ENCODE data around the gene EXOC1. TPM values are rescaled to one million over a fixed set of nuclear protein-coding genes. Genes with fewer than 3 reads are reported as not detected.
"Not testable (repeated sequence)": the region's sequence is repeated elsewhere in the genome, so short reads cannot be mapped to it uniquely, and the experiment has no call there.

EXOC1 gene
- total and polyA plus RNA-seq, 3 donors from 2014 or later: 29.4 to 46.4 (median 40.4) TPM

GRCh38 chr4:55933611-55934010 is 80.2 kb downstream of the EXOC1 start:
- no peak for TF ChIP-seq POLR2A (IDR thresholded peaks at IDR 0.05)
- TF ChIP-seq, protein P1, sequence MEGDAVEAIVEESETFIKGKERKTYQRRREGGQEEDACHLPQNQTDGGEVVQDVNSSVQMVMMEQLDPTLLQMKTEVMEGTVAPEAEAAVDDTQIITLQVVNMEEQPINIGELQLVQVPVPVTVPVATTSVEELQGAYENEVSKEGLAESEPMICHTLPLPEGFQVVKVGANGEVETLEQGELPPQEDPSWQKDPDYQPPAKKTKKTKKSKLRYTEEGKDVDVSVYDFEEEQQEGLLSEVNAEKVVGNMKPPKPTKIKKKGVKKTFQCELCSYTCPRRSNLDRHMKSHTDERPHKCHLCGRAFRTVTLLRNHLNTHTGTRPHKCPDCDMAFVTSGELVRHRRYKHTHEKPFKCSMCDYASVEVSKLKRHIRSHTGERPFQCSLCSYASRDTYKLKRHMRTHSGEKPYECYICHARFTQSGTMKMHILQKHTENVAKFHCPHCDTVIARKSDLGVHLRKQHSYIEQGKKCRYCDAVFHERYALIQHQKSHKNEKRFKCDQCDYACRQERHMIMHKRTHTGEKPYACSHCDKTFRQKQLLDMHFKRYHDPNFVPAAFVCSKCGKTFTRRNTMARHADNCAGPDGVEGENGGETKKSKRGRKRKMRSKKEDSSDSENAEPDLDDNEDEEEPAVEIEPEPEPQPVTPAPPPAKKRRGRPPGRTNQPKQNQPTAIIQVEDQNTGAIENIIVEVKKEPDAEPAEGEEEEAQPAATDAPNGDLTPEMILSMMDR (IDR thresholded peaks at IDR 0.05): no peak
- 35 to 58% methylated on average over 2 of the region's 2 CpGs for WGBS, 2 donors
- Histone ChIP-seq H3K4me3 (no peak overlapping the region), H3K27ac (no peak overlapping the region), H3K36me3 (ENCODE audit: low read depth, missing control alignments) (no peaks in the 10 kb centered on the region), H3K4me1 (no peaks in the 10 kb centered on the region), H3K27me3 (no peaks in the 10 kb centered on the region), H3K9me3 (no peaks in the 10 kb centered on the region)
- no peak for DNase-seq
- intact Hi-C loops (cut with DNase I; ENCODE audit: low total_unique reads): no loop called here

GRCh38 chr4:55935907-55936306 is 82.5 kb downstream of the EXOC1 start:
- DNase-seq; H3K9me3 ChIP-seq; H3K4me3 ChIP-seq; H3K36me3 ChIP-seq (ENCODE audit: low read depth, missing control alignments); H3K4me1 ChIP-seq; H3K27me3 ChIP-seq; intact Hi-C loops (cut with DNase I; ENCODE audit: low total_unique reads); H3K27ac ChIP-seq: not testable (repeated sequence)
- WGBS, 2 donors: 84 to 91% methylated on average over 6 of the region's 6 CpGs

GRCh38 chr4:55938481-55938880 is 85.0 kb downstream of the EXOC1 start:
- TF ChIP-seq, protein P1 (IDR thresholded peaks at IDR 0.05): no peak
- TF ChIP-seq POLR2A (IDR thresholded peaks at IDR 0.05): no peak

DNA sequence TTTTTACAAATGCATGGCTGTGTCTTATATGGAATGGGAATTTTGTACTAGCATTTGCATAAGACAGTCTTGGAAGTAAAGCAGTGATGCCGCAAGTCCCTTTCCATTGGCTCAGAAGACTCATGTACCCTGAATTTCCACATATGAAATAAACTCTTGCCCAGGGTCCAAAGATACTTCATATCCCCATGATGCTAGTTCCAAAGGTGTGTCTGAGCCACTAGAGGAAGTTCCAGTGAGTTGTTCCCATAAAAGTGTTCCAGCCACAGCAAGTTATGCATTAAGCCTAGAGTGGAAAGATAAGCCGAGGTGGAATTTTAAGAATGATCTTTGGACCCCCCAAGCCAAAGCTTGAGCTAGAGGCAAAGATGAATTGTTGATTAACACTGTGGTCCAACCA is 86.0 kb downstream of the EXOC1 start:
- Histone ChIP-seq H3K4me3 (no peak overlapping the region), H3K9me3 (no peaks in the 10 kb centered on the region), H3K4me1 (no peaks in the 10 kb centered on the region), H3K27ac (no peak overlapping the region), H3K27me3 (no peaks in the 10 kb centered on the region), H3K36me3 (ENCODE audit: low read depth, missing control alignments) (no peaks in the 10 kb centered on the region)
- WGBS, 2 donors: 75 to 89% methylated on average over 2 of the region's 2 CpGs
- no peak for TF ChIP-seq POLR2A (IDR thresholded peaks at IDR 0.05)
- TF ChIP-seq, protein P1 (IDR thresholded peaks at IDR 0.05): no peak
- intact Hi-C loops (cut with DNase I; ENCODE audit: low total_unique reads): no loop called here
- no peak for DNase-seq

More at GRCh38 chr4:55938481-55938880, 85.0 kb downstream of the EXOC1 start:
- Histone ChIP-seq H3K9me3 (no peaks in the 10 kb centered on the region), H3K36me3 (ENCODE audit: low read depth, missing control alignments) (no peaks in the 10 kb centered on the region), H3K4me3 (no peak overlapping the region), H3K27ac (no peak overlapping the region), H3K27me3 (no peaks in the 10 kb centered on the region), H3K4me1 (no peaks in the 10 kb centered on the region)
- WGBS, 2 donors: 96 to 97% methylated on average over 1 of the region's 1 CpG
- intact Hi-C loops (cut with DNase I; ENCODE audit: low total_unique reads): no loop called here
- DNase-seq: no peak

- no peak overlapping the region for H3K27ac ChIP-seq
- no peaks in the 10 kb centered on the region for H3K36me3 ChIP-seq (ENCODE audit: low read depth, missing control alignments)
- H3K9me3 ChIP-seq: no peaks in the 10 kb centered on the region
- no peaks in the 10 kb centered on the region for H3K4me1 ChIP-seq
- H3K4me3 ChIP-seq: no peak overlapping the region
- WGBS, 2 donors: 86 to 88% methylated on average over 3 of the region's 3 CpGs
- no peak for DNase-seq
- no peaks in the 10 kb centered on the region for H3K27me3 ChIP-seq
- intact Hi-C loops (cut with DNase I; ENCODE audit: low total_unique reads): no loop called here
- TF ChIP-seq POLR2A (IDR thresholded peaks at IDR 0.05): no peak
- TF ChIP-seq, protein P1 (IDR thresholded peaks at IDR 0.05): no peak
Observed at GRCh38 chr4:55941881-55942396, 88.5 kb downstream of the EXOC1 start.

All from testis (tissue), 3 donors.